HG02884 (cell line): Measurements from ENCODE around the gene CNOT9.
"Not testable (repeated sequence)": the region's sequence is repeated elsewhere in the genome, so short reads cannot be mapped to it uniquely, and the experiment has no call there.

ENCODE experiments used
- ATAC-seq: cut with Tn5 transposase; IDR thresholded peaks from one replicate; pipeline ENCODE4 v1.9.1; 2021; ENCODE audit warnings: mild to moderate bottlenecking, moderate library complexity; ENCODE audit not compliant: unreplicated experiment

Gene CNOT9, protein sequence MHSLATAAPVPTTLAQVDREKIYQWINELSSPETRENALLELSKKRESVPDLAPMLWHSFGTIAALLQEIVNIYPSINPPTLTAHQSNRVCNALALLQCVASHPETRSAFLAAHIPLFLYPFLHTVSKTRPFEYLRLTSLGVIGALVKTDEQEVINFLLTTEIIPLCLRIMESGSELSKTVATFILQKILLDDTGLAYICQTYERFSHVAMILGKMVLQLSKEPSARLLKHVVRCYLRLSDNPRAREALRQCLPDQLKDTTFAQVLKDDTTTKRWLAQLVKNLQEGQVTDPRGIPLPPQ

DNA sequence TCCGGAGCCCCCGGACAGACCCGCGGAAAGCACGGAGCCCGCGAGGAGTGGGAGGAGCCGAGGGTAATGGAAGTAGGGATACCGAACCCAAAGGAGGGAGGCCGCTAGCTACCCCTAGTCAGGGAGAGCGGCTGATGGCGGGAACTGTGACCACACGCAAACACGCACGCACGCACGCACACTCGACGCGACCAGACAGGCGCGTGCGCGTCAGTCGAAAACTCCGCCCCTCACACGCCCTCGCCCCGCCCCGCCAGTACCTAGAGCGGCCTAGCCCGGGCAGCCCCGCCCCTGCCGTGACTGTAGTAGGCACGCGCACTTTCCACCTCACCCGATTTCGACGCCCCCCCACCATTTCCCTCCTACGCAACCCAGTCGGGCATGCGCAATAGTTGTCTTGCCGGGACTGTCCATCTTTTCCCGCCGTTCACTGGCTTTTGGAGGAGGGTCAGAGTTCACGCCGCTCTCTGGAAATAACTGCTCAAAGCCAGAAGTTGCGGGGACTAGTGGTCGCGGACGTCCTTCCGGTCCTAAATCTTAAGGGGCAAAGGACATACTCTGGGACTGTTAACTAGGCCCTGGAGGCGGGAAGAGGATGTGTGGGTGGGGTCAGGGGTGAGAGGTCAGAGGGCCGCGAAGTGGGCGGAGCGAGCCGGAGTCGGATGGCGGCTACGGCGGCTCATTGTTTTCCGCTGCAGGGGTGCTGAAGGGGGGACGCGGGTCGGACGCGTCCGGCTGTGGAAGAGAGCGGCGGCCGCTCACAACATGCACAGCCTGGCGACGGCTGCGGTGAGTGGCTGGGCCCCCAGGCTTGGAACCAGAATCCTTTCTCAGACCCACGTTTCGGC lies at the start of gene CNOT9, which contains the start of gene USP37:
Gene CNOT9, plus strand, starts transcription at position 650 of the 848 bp plus-strand sequence. Its CDS starts 116 bp downstream, at position 766.
Gene USP37, minus strand, starts transcription at position 162 of the 848 bp plus-strand sequence. CDS start 9,698 bp downstream, outside the sequence.
- ATAC-seq = peak; percentile 74

DNA sequence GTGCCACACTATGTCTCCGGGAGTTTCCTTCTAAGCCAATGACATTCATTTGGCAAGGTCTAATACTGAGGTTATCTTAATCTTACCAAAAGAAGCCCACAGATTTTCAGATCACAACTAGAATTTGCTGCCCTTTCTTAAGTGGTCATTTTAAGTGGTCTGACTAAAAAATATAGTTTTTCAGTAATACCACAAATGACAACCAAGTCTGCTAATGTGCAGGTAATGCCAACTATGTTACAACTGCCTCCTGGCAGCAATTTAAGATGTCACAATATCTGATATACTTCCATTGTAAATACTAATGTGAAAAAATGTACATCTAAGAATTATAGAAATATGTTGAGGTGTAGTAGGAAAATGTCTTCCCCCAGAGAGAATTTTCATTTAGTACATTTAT lies 49.8 kb upstream of the CNOT9 start:
- ATAC-seq = no peak

DNA sequence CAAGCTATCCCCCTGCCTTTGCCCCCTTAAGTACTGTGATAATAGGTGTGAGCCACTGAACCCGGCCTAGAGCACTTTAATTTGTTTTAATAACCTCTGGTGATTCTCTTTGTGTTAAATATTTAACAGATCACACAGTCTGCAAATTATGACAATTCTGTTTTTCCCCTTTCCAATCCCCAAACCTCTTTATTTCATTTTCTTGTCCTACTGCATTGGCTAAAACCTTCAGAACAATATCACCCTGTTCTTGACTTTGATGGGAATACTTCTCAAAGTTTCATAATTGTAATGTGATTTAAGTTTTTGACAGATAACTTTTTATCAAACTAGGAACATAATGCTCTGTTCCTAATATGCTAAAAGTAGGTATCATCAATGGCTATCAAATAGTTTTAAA lies 45.0 kb upstream of the CNOT9 start:
- no peak for ATAC-seq

DNA sequence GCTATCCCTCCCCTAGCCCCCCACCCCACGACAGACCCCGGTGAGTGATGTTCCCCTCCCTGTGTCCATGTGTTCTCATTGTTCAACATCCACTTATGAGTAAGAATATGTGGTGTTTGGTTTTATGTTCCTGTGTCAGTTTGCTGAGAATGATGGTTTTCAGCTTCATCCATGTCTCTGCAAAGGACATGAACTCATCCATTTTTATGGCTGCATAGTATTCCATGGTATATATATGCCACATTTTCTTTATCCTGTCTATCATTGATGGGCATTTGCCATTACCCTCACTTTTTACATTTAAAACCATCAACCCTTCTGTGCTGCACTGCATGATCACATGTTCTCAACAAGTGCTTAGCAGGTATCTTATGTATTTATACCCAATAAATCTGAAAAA lies 40.2 kb upstream of the CNOT9 start:
- ATAC-seq = not testable (repeated sequence)

GRCh38 chr2:218529990-218530389 lies 38.6 kb upstream of the CNOT9 start:
- ATAC-seq = no peak

DNA sequence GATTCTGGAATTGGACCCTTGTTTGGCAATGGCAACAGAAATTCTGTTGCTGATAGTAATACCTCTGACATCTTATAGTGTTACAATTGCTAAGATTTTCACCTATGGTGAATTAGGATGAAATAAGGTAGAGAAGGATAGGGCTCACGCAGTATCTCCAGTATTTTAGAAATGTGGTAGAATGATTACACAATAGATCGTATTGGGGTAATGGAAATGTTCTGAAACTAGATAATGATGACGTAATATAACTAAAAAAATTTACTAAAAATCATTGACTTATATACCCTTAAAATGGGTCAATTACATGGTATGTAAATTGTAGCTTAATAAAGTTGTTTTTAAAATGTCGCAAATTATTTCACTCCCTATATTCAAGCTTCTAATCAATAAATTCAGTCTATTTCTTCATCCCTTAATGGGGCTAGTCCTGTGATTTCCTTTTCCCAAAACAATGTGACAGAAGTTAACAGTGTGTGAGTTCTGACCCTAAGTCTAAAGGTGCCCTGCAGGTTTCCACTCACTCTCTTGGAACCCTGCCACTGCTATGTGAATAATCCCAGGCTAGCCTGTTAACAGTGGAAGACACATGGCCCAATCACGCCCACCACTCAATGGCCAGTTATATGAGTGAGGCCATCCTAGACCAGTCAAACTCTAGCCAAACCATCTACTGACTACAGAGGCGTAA lies 31.7 kb upstream of the CNOT9 start:
- ATAC-seq = no peak

DNA sequence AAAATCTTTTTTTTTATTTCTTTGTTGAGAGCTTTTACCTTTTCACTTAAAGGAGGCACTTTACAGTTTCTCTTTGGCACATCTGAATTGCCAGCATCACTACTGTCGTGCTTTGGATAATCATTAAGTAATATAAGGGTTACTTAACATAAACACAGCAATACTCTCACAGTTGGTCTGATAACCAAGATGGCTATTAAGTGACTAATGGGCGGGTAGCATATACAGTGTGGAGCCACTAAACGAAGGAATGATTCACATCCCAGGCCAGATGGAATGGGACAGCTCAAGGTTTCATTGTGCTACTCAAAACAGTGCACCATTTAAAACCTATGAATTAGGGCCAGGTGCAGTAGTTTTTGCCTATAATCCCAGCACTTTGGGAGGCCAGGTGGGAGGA lies 28.6 kb upstream of the CNOT9 start:
- ATAC-seq = no peak

GRCh38 chr2:218546012-218546411 lies 22.6 kb upstream of the CNOT9 start:
- no peak for ATAC-seq

DNA sequence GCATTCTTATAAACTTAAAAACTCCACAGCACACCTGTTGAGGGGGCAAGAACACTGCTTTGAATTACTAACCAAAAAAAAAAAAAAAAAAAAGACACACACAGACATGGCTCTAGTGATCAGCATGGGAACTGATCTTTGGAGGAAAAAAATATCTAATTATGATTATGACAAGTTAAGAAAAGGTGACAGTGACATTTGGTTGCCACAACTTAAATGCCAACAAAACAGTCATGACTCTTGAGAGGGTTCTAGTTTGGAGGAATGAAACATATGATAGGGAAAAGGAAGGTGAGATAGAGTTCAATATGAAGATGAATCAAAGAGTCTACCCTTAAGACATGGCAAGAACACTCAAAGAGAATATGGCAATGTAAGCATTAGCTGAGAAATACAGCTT lies 21.1 kb upstream of the CNOT9 start:
- no peak for ATAC-seq

DNA sequence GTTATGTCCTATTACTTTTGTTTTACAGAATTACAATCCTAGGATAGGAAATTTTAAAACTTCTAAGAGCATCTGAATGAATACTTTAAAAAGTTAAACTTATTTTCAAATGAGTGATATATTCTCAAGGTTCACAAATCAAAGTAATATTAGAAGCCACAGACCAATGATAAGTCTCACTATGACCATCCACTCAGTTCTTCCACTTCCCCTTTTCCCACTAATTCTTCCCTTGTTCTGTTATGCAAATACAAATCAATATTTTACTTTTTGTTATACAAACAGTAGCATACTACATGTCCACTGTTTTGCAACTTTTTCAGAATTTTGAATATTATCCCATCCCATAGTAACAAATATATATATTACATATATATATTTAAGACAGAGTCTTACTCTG lies 20.7 kb upstream of the CNOT9 start:
- no peak for ATAC-seq

GRCh38 chr2:218554225-218554624 lies 14.4 kb upstream of the CNOT9 start:
- not testable (repeated sequence) for ATAC-seq

GRCh38 chr2:218555527-218555926 lies 13.1 kb upstream of the CNOT9 start:
- no peak for ATAC-seq

DNA sequence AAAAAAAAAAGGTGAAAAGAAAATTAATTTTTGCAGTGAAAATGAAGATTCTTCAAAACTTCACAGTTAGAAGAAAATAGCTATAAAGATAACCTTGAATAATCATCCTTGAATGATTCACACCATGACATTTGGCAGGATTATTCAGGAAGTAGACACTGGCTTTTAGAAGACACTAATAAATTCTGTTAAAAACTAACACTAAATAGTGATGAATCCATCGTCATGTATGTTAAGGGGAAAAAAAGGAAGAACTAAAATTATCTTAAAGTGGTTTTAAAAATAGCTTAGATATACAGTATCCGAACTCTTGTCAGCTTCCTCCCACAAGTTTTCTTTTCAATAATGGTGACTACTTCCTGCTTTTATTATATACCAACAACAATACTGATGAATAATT lies 10.7 kb upstream of the CNOT9 start:
- ATAC-seq = no peak

DNA sequence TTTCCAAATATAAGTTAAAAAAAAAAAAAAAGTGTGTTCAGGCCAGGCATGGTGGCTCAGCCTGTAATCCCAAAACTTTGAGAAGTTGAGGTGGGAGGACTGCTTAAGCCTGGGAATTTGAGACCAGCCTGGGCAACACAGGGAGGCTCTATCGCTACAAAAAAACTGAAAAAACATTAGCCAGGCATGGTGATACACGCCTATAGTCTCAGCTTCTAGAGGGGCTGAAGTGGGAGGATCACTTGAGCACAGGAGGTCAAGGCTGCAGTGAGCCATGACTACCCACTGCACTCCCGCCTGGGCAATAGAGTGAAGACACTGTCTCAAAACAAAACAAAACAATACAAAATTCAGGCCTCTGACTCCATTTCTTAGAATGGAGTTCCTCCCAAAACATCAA lies 9.7 kb upstream of the CNOT9 start:
- ATAC-seq = no peak

GRCh38 chr2:218564056-218564455 lies 4.6 kb upstream of the CNOT9 start:
- ATAC-seq = no peak

DNA sequence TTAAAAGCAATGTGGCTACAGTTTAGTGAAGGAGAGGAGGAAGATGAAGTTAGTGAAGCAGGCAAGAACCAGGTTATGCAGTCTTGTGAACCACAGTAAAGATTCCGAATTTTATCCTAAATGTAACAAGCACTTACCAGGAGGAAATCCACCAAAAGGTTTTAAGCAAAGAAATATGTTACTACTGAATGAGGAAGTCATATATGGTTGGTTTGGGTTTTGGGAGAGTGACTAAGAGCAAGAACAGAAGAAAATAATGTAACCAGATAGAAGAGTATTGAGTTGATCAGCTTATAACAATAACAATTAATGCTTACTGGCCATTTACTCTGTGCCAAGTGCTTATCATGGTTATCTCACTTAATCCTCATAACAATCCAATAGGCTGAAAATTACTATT lies 2.3 kb upstream of the CNOT9 start:
- ATAC-seq = no peak

GRCh38 chr2:218567797-218568189 lies 846 bp upstream of the CNOT9 start:
- ATAC-seq = peak; percentile 22

- peak; percentile 21 for ATAC-seq
Measured at GRCh38 chr2:218569038-218569431, 396 bp downstream of the CNOT9 start.

DNA sequence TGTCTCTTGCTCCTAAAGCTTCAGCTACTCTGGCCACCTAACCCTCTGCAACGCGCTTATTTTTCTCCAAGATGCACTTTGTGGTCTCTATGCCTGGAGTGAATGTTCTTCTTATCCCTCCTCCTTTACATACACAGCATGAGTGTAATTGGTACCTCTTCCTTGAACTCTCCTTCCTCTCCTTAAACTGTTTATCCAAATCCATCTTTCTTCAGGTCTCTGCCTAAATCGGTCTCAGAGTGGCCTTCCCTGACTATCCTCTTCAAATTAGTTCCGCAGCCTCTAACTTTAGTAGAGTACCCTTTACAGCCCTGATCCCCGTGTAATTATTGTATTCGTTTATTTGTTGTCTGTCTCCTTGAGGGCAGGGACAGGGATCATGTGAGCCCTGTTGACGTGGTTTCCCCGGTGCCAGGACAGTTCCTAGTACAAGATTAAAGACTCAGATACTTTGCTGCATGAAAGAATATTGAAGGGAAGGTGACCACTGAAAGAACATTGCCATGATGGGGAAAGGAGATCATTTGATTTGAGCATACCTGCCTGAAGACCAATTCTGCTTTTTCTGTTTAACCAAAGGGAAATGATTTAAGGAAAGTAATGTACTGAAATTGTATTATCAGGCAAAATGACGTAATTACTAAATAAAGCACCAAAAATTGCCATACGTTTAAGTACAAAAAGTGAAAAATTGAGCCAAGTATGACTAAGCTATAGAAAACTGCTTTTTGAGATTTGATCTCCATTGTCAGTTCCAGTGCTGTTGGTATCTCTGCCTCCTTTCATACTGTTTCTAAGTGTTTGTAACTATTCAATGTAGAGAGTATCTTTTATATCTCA lies 1.2 kb downstream of the CNOT9 start:
- no peak for ATAC-seq

- no peak for ATAC-seq
Measured at GRCh38 chr2:218570850-218571249, 2.2 kb downstream of the CNOT9 start.

- no peak for ATAC-seq
Measured at GRCh38 chr2:218576854-218577253, 8.2 kb downstream of the CNOT9 start.
